Neural cell (in vitro differentiated cells): ENCODE measurements around the gene CIZ1.

Source experiments
- POLR2AphosphoS5 ChIP-seq: IDR thresholded peaks from 2 replicates; pipeline ENCODE4 v1.6.1; 2012
- SMC3 ChIP-seq: fragments of 450-650 bp; conservative IDR thresholded peaks from 2 replicates; pipeline ENCODE4 v1.6.1; 2014; ENCODE audit warnings: antibody characterized with exemption, mild to moderate bottlenecking, moderate library complexity; ENCODE audit not compliant: poor library complexity

DNA sequence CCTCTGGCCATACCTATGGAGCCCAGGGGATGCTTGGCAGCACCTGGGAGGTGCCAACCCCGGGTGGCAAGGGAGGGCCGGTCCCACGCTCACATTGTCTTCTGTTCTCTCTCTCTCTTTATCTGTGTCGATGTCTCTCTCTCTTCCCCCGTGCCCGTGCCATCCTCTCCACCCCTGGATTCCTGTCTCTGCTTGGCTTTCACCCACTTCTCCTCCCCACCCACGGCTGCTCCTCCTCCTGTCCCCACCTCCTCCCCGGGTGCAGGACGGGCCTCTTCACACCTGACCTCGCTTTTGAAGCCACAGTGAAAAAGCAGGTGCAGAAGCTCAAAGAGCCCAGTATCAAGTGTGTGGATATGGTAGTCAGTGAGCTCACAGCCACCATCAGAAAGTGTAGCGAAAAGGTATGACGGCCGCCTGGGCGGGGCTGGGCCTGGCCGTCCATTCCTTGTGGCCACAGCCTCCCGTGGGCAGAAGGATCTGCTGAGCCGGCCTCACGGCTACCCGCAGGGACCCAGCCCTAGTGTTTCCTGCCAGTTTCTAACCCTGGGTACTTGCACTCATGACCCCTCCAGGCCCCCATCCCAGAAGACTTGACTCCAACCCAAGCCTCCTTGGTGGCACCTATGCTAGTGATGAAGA, 34.5 kb upstream of the CIZ1 start:
- TF ChIP-seq SMC3 (no peak), POLR2AphosphoS5 (no peak)
